Activated naive CD4-positive, alpha-beta T cell (primary cell): ENCODE results near the gene SLC25A12.
"Not testable (repeated sequence)": the region's sequence is repeated elsewhere in the genome, so short reads cannot be mapped to it uniquely, and the experiment has no call there.

Source experiments
- DNase-seq, 4 experiments: peaks; one replicate each; lab custom pipeline; 2025; lab: John Stamatoyannopoulos, UW

Gene SLC25A12

GRCh38 chr2:171893824-171894611 is at the start of gene SLC25A12:
SLC25A12 (minus strand) TSS chr2:171894244; CDS start chr2:171894214, 30 bp downstream.
- peak; percentile 44 to 64 (median 56) for DNase-seq

GRCh38 chr2:171941316-171941699 is 47.3 kb upstream of the SLC25A12 start:
- no peak for DNase-seq

- no peak for DNase-seq
Observed at GRCh38 chr2:171939743-171940071, 45.7 kb upstream of the SLC25A12 start.

GRCh38 chr2:171939058-171939742 is 45.2 kb upstream of the SLC25A12 start:
- no peak for DNase-seq

GRCh38 chr2:171930385-171930784 is 36.3 kb upstream of the SLC25A12 start:
- no peak for DNase-seq

GRCh38 chr2:171924170-171924942 is 30.3 kb upstream of the SLC25A12 start:
- DNase-seq, result no peak

- no peak for DNase-seq
Observed at GRCh38 chr2:171923206-171923605, 29.2 kb upstream of the SLC25A12 start.

GRCh38 chr2:171922230-171923022 is 28.4 kb upstream of the SLC25A12 start, which contains the start of gene HAT1:
HAT1 (plus strand) TSS chr2:171922461; CDS start chr2:171922501, 40 bp downstream.
- DNase-seq, result peak; percentile 93 to 95 (median 94)

GRCh38 chr2:171921970-171922229 is 27.9 kb upstream of the SLC25A12 start:
- no peak for DNase-seq

GRCh38 chr2:171919453-171919852 is 25.4 kb upstream of the SLC25A12 start:
- no peak for DNase-seq

GRCh38 chr2:171913517-171913916 is 19.5 kb upstream of the SLC25A12 start:
- DNase-seq, result no peak

GRCh38 chr2:171910494-171910893 is 16.4 kb upstream of the SLC25A12 start:
- no peak for DNase-seq

- no peak for DNase-seq
Observed at GRCh38 chr2:171909266-171909665, 15.2 kb upstream of the SLC25A12 start.

- no peak for DNase-seq
Observed at GRCh38 chr2:171908235-171908634, 14.2 kb upstream of the SLC25A12 start.

GRCh38 chr2:171902840-171903420 is 8.9 kb upstream of the SLC25A12 start:
- no peak for DNase-seq

- DNase-seq, result not testable (repeated sequence)
Observed at GRCh38 chr2:171899623-171900282, 5.7 kb upstream of the SLC25A12 start.

GRCh38 chr2:171895786-171896185 is 1.7 kb upstream of the SLC25A12 start:
- DNase-seq, result no peak

- no peak for DNase-seq
Observed at GRCh38 chr2:171894612-171894947, 536 bp upstream of the SLC25A12 start.

GRCh38 chr2:171893196-171893823 is 734 bp downstream of the SLC25A12 start:
- no peak for DNase-seq

GRCh38 chr2:171889808-171890207 is 4.2 kb downstream of the SLC25A12 start:
- DNase-seq, result no peak

GRCh38 chr2:171889333-171889732 is 4.7 kb downstream of the SLC25A12 start:
- no peak for DNase-seq
